ENCODE data around the gene CD47. TPM values are rescaled to one million over a fixed set of nuclear protein-coding genes. Genes with fewer than 3 reads are reported as not detected.

The CD47 gene
- total RNA-seq, 1 experiment from 2014 or later = 42.5 TPM

GRCh38 chr3:108031895-108032294 is 58.9 kb downstream of the CD47 start:
- H2AFZ ChIP-seq (ENCODE audit: low read depth, low read length, poor library complexity, severe bottlenecking) = no peak overlapping the region
- ATAC-seq = no peak
- no peaks in the 10 kb centered on the region for H4K20me1 ChIP-seq (ENCODE audit: insufficient read depth)
- no peak overlapping the region for H3K27ac ChIP-seq (ENCODE audit: low read depth, low read length)
- BruUV-seq (replicated peaks) = no TSS peak
- POLR2A ChIA-PET = no interaction called here
- no peak for TF ChIP-seq ATF3 (IDR thresholded peaks at IDR 0.05)
- TF ChIP-seq YY1 (IDR thresholded peaks at IDR 0.05; ENCODE audit: extremely low read depth, insufficient replicate concordance, low read depth, low read length) = no peak
- no peak for TF ChIP-seq TCF7L2 (IDR thresholded peaks at IDR 0.05; ENCODE audit: borderline replicate concordance, extremely low read depth, insufficient read depth, insufficient read length)
- no peak for TF ChIP-seq SRF (IDR thresholded peaks at IDR 0.05; ENCODE audit: low read depth)
- no peak for TF ChIP-seq SP1 (IDR thresholded peaks at IDR 0.05; ENCODE audit: low read depth)
- no peak for TF ChIP-seq POLR2A (IDR thresholded peaks at IDR 0.05; ENCODE audit: borderline replicate concordance, extremely low read depth, insufficient read depth, insufficient read length)
- no peak for TF ChIP-seq CTCF (IDR thresholded peaks at IDR 0.05 in 2 of 3, conservative IDR thresholded peaks at IDR 0.05 in 1 of 3; ENCODE audit: borderline replicate concordance in 1 of 3, insufficient read depth in 1 of 3, low read depth in 2 of 3, low read length in 2 of 3)
- no peak for TF ChIP-seq ELF1 (IDR thresholded peaks at IDR 0.05; ENCODE audit: borderline replicate concordance, low read depth)
- TF ChIP-seq JUND (IDR thresholded peaks at IDR 0.05) = no peak
- no peak for TF ChIP-seq ZFX (IDR thresholded peaks at IDR 0.05)
- no peak for TF ChIP-seq RAD21 (IDR thresholded peaks at IDR 0.05; ENCODE audit: low read depth)
- no peak overlapping the region for H3K4me3 ChIP-seq (replicated peaks in 1 of 2; ENCODE audit: low read depth in 1 of 2, low read length in 2 of 2)
- CTCF ChIA-PET = no interaction called here
- H3K4me2 ChIP-seq (ENCODE audit: low read length) = no peak overlapping the region
- RAD21 ChIA-PET (ENCODE audit: low non-redundant PET in 1 of 2, low total read pairs in 2 of 2, uncharacterized antibody in 2 of 2, unreplicated experiment in 2 of 2) = no interaction called here
- no peaks in the 10 kb centered on the region for H3K36me3 ChIP-seq (ENCODE audit: control insufficient read depth in 1 of 2, insufficient read depth in 2 of 2, low read length in 2 of 2)
- H3K4me1 ChIP-seq (ENCODE audit: control insufficient read depth in 1 of 2, insufficient read depth in 2 of 2, low read length in 2 of 2) = no peaks in the 10 kb centered on the region
- no peak overlapping the region for H3K9ac ChIP-seq (ENCODE audit: low read length)
- H3K27me3 ChIP-seq (ENCODE audit: insufficient read depth, low read length) = no peaks in the 10 kb centered on the region
- H3K9me2 ChIP-seq (ENCODE audit: insufficient read depth) = no peaks in the 10 kb centered on the region
- intact Hi-C loops (cut with micrococcal nuclease) = no loop called here
- no peaks in the 10 kb centered on the region for H3K9me3 ChIP-seq (ENCODE audit: control insufficient read depth in 1 of 2, insufficient read depth in 1 of 2, low read depth in 1 of 2, low read length in 2 of 2)
- DNase-seq (ENCODE audit: low read depth, low spot score) = no peak
- H3K79me2 ChIP-seq (ENCODE audit: insufficient read depth, low read length) = no peaks in the 10 kb centered on the region
